RWPE2 (cell line): ENCODE data around the gene KIAA0513.

Experiments
- ATAC-seq: fragments of 200-7000 bp; cut with Tn5 transposase; 3 replicates; pipeline ENCODE4 v1.9.1; 2021; ENCODE audit warnings: low read depth
- DNase-seq: peaks from one replicate; pipeline ENCODE4 v3.0.0-alpha.2; 2020; ENCODE audit warnings: low spot score
- H3K27ac ChIP-seq: fragments of 450-650 bp; 2 replicates; pipeline ENCODE4 v1.5.1; 2017; ENCODE audit warnings: mild to moderate bottlenecking; ENCODE audit not compliant: poor library complexity, severe bottlenecking
- H3K27me3 ChIP-seq: fragments of 250-450 bp; sonication (Bioruptor Pico); 2 replicates; pipeline ENCODE4 v1.5.1; 2021; ENCODE audit warnings: mild to moderate bottlenecking, moderate library complexity; ENCODE audit not compliant: insufficient read depth, poor library complexity, severe bottlenecking
- H3K36me3 ChIP-seq: fragments of 250-450 bp; sonication (Bioruptor Pico); 2 replicates; pipeline ENCODE4 v1.5.1; 2020; ENCODE audit warnings: low read depth, mild to moderate bottlenecking, moderate library complexity
- H3K4me1 ChIP-seq: fragments of 250-450 bp; sonication (Bioruptor Pico); 2 replicates; pipeline ENCODE4 v1.5.1; 2021; ENCODE audit warnings: mild to moderate bottlenecking, moderate library complexity; ENCODE audit not compliant: insufficient read depth, poor library complexity, severe bottlenecking
- H3K4me3 ChIP-seq: fragments of 250-450 bp; sonication (Bioruptor Pico); 2 replicates; pipeline ENCODE4 v1.5.1; 2021; ENCODE audit warnings: mild to moderate bottlenecking, moderate library complexity; ENCODE audit not compliant: severe bottlenecking
- H3K9me3 ChIP-seq: fragments of 250-450 bp; sonication (Bioruptor Pico); 2 replicates; pipeline ENCODE4 v1.5.1; 2021; ENCODE audit warnings: mild to moderate bottlenecking, moderate library complexity; ENCODE audit not compliant: severe bottlenecking
- TF ChIP-seq, protein P1 (sequence below): fragments of 450-650 bp; IDR thresholded peaks from one replicate; pipeline ENCODE4 v1.5.1; 2017; ENCODE audit warnings: mild to moderate bottlenecking, moderate library complexity; ENCODE audit not compliant: poor library complexity, severe bottlenecking

KIAA0513 gene

GRCh38 chr16:85037721-85038120 lies 10.1 kb downstream of the KIAA0513 start:
- peaks cover 17% of the 10 kb centered on the region for H3K4me1 ChIP-seq
- H3K4me3 ChIP-seq = no peak overlapping the region
- H3K27me3 ChIP-seq = no peaks in the 10 kb centered on the region
- TF ChIP-seq, protein P1, sequence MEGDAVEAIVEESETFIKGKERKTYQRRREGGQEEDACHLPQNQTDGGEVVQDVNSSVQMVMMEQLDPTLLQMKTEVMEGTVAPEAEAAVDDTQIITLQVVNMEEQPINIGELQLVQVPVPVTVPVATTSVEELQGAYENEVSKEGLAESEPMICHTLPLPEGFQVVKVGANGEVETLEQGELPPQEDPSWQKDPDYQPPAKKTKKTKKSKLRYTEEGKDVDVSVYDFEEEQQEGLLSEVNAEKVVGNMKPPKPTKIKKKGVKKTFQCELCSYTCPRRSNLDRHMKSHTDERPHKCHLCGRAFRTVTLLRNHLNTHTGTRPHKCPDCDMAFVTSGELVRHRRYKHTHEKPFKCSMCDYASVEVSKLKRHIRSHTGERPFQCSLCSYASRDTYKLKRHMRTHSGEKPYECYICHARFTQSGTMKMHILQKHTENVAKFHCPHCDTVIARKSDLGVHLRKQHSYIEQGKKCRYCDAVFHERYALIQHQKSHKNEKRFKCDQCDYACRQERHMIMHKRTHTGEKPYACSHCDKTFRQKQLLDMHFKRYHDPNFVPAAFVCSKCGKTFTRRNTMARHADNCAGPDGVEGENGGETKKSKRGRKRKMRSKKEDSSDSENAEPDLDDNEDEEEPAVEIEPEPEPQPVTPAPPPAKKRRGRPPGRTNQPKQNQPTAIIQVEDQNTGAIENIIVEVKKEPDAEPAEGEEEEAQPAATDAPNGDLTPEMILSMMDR = no peak
- H3K27ac ChIP-seq = peak overlapping the region; percentile 74
- no peaks in the 10 kb centered on the region for H3K36me3 ChIP-seq
- DNase-seq (no peak), ATAC-seq (no peak)
- no peaks in the 10 kb centered on the region for H3K9me3 ChIP-seq

GRCh38 chr16:85040685-85041084 lies 13.1 kb downstream of the KIAA0513 start:
- Histone ChIP-seq H3K36me3 (no peaks in the 10 kb centered on the region), H3K27me3 (no peaks in the 10 kb centered on the region), H3K4me1 (peaks cover 17% of the 10 kb centered on the region), H3K9me3 (no peaks in the 10 kb centered on the region), H3K4me3 (no peak overlapping the region), H3K27ac (no peak overlapping the region)
- ATAC-seq = no peak
- no peak for DNase-seq
- TF ChIP-seq, protein P1 = no peak

- DNase-seq (no peak), ATAC-seq (no peak)
- TF ChIP-seq, protein P1 = no peak
- Histone ChIP-seq H3K27me3 (no peaks in the 10 kb centered on the region), H3K4me1 (peaks cover 11% of the 10 kb centered on the region), H3K4me3 (no peak overlapping the region), H3K27ac (no peak overlapping the region), H3K36me3 (no peaks in the 10 kb centered on the region), H3K9me3 (no peaks in the 10 kb centered on the region)
These were observed 13.9 kb downstream of the KIAA0513 start for GRCh38 chr16:85041219-85042166.

GRCh38 chr16:85042167-85042526 lies 14.6 kb downstream of the KIAA0513 start:
- Histone ChIP-seq H3K4me3 (no peak overlapping the region), H3K36me3 (no peaks in the 10 kb centered on the region), H3K27me3 (no peaks in the 10 kb centered on the region), H3K4me1 (peaks cover 5% of the 10 kb centered on the region), H3K27ac (no peak overlapping the region), H3K9me3 (no peaks in the 10 kb centered on the region)
- TF ChIP-seq, protein P1 = no peak
- ATAC-seq (no peak), DNase-seq (no peak)

GRCh38 chr16:85042606-85043005 lies 15.0 kb downstream of the KIAA0513 start:
- H3K4me1 ChIP-seq = peaks cover under 1% of the 10 kb centered on the region
- H3K4me3 ChIP-seq = no peak overlapping the region
- no peaks in the 10 kb centered on the region for H3K36me3 ChIP-seq
- no peak for DNase-seq
- no peak overlapping the region for H3K27ac ChIP-seq
- TF ChIP-seq, protein P1 = no peak
- no peak for ATAC-seq
- no peaks in the 10 kb centered on the region for H3K27me3 ChIP-seq
- H3K9me3 ChIP-seq = no peaks in the 10 kb centered on the region
